Activated CD8-positive, alpha-beta memory T cell treated with anti-CD3 and anti-CD28 coated beads for 4 hours (primary cell): ENCODE results near the gene ZNF785.
"Not testable (repeated sequence)": the region's sequence is repeated elsewhere in the genome, so short reads cannot be mapped to it uniquely, and the experiment has no call there.

Experiments used
- DNase-seq, 2 donors: peaks; one replicate each; pipeline ENCODE4 v3.0.0-alpha.2; 2020; ENCODE audit warnings: low read depth in 2 of 2

ZNF785 gene

GRCh38 chr16:30539986-30540526 lies 45.4 kb downstream of the ZNF785 start:
- DNase-seq: not testable (repeated sequence)

- no peak for DNase-seq
Measured at GRCh38 chr16:30539000-30539964, 46.2 kb downstream of the ZNF785 start.

DNA sequence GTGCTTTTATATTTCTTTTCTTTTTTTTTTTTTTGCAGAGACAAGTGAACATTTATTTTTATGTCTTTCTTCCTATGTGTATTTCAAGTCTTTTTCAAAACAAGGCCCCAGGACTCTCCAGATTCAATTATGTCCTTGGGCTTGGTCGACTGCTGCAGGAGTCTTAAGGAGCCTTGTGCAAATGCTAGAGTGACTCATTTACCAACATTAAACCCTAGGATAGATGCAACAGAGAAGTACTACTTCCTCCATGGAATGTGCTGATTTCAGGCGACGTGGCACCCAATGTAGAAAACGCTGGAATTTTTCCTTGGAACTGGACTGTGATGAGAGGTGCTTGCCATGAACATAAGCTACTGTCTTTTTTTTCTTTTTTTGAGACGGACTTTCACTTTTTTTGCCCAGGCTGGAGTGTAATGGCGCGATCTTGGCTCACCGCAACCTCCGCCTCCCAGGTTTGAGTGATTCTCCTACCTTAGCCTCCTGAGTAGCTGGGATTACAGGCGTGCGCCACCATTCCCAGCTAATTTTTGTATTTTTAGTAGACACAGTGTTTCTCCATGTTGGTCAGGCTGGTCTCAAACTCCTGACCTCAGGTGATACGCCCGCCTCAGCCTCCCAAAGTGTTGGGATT lies 49.0 kb downstream of the ZNF785 start:
- DNase-seq: not testable (repeated sequence)

DNA sequence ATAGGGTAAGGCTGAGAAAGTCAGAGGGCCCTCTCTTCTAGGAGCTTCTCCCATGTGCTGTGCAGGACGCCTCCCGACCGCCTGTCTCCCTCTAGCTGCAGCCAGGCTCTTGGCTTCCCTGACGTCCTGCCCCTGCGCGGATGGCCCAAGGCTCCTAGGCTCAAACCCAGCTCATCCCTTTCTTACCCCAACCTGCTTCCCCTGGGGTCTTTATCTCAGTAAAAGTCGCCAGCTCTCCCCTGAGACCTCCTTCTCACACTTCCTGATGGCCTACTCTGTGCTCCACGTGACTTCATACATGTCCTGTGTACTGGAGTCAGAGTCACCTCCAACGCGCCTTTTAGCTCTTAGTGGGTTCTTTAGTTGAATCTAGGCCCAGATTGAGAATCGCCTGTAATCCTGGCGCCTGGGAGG lies 49.7 kb downstream of the ZNF785 start:
- peak; percentile 36 to 41 for DNase-seq

GRCh38 chr16:30535106-30535776 lies 50.3 kb downstream of the ZNF785 start:
- DNase-seq: peak in 1 of 2 donors; percentile 17

- peak; percentile 84 to 86 for DNase-seq
Measured at GRCh38 chr16:30534368-30535105, 51.0 kb downstream of the ZNF785 start, which contains the start of gene ZNF747. Gene ZNF747, minus strand, starts transcription at chr16:30534858. Its CDS starts 179 bp downstream, at chr16:30534679.

GRCh38 chr16:30533748-30534367 lies 51.6 kb downstream of the ZNF785 start:
- DNase-seq: no peak

DNA sequence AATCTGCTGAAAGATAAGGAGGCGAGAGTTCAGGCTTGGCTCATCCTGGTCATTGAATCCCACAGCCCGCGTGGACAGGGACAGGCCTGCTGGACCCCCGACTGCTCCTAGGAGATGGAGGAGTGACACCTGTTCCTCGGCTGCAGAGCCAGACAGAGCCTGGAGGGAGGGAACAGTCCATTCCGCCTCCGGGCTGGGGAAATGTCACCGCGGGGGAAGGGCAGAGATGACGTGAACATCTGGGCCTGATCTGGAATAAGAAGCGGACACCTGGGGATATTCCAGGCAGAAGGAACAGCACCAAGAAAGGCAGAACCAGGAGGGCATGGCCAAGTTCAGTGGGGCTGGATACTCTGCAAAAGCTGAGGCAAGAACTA lies 52.4 kb downstream of the ZNF785 start:
- DNase-seq: no peak

GRCh38 chr16:30532285-30533145 lies 53.0 kb downstream of the ZNF785 start:
- DNase-seq: no peak
